ENCODE results near the gene RNF14.
"Not testable (repeated sequence)": the region's sequence is repeated elsewhere in the genome, so short reads cannot be mapped to it uniquely, and the experiment has no call there.

The RNF14 gene

DNA sequence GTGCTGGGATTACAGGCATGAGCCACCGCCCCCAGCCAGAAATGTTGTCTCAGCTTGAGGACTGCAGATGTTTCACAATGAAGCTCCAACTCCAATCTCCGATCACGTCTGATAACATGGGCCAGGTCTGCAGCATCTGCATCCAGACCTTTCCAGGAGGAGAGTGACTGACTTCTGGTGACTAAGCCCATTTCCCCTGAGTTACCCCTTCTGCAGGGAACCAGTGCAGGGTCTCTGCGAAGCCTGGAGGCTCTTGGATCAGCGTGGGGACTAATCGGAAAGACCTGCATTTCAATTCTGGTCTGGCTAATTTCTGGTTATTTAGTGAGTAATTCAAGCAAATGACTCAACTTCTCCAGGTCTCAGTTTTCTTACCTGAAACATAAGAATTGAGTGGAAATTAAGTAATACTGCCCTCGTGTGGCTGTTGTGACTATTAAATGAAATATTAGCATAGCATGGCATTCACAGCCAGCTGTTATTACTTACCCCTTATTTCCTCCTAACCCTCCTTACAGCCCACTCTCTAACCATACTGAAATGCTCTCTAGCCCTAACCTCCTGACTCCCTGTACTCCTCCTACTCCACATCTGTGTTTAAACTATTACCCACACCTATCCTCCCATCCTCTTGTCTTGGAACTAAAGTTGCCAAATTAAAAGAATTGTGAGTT, 46.1 kb downstream of the RNF14 start:
- peak; percentile 93 for DNase-seq (ENCODE audit: low spot score)

GRCh38 chr5:142015781-142016533, 47.1 kb downstream of the RNF14 start:
- DNase-seq (ENCODE audit: low spot score): peak; percentile 89

DNA sequence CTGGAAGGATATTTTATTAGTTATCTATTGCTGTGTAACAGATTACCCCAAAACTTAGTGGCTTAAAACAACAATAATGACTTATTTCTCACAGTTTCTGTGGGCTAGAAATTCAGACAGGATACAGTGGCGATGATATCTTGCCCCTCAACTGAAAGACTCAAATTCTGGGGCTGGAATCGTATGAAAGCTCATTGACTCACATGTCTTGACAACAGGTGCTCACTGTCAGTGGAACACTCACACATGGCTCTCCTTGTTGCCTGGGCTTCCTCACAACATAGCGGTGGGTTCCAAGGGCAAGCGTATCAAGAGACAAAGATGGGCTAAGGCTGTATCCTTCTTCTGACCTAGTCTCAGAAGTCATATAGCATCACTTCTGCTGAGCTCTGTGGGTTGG, 47.7 kb downstream of the RNF14 start:
- peak; percentile 49 for DNase-seq (ENCODE audit: low spot score)

DNA sequence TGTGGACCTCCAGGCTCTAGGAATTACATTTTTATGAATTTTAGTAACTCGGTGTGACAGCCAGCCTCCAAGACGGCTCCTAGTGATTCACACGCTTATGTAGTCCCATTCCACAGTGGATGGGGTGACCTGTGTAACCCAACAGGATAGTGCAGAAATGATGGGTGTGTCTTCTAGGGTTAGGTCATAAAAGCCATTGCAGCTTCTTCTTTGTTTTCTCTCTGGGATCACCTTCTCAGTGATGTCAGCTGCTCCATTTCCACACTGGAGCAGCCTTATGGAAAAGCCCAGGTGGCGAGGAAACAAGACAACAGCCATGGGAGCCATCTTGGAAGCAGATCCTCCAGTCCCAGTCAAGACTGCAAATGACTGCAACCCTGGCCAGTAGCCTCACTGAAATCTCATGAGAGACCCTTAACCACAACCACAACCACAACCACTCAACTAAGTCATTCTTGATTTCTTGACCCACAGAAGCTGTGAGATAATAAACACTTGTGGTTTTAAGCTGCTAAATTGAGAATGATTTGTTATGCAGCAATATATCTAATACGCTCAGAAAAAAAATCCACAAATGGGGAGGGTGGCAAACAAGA, 49.0 kb downstream of the RNF14 start:
- peak; percentile 25 for DNase-seq (ENCODE audit: low spot score)

- no peak for DNase-seq (ENCODE audit: low spot score)
Observed at GRCh38 chr5:142020122-142020659, 51.3 kb downstream of the RNF14 start.

GRCh38 chr5:142023836-142024235, 54.9 kb downstream of the RNF14 start:
- no peak for DNase-seq (ENCODE audit: low spot score)

DNA sequence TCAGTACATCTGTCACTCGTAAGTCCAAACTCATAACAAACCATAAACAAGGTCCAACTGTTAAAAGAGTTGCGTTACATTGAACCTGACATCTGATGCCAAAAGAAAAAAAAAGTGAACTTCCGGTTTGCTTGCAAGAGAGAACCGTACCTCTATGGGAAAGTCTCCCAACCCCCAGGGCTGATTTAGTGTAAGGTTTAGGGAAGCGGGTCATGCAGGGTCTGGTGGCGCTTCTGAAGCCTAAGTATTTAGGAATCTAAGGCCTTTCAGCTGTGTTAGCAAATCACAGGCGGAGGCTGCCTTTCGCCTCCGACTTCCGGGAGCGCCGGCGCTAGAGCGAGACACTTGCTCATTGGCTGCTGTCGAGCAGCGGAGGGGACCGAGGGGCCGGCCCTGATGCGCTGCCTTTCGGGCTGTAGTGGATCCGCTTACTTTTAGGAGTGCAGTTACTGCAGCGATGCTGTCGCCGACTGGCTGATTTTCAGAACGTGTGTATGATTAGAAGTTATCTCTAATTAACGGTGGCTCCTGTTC, 55.9 kb downstream of the RNF14 start:
- peak; percentile 89 for DNase-seq (ENCODE audit: low spot score)

GRCh38 chr5:142025637-142026036, 56.7 kb downstream of the RNF14 start:
- DNase-seq (ENCODE audit: low spot score): no peak

GRCh38 chr5:142032150-142032549, 63.2 kb downstream of the RNF14 start:
- DNase-seq (ENCODE audit: low spot score): no peak

DNA sequence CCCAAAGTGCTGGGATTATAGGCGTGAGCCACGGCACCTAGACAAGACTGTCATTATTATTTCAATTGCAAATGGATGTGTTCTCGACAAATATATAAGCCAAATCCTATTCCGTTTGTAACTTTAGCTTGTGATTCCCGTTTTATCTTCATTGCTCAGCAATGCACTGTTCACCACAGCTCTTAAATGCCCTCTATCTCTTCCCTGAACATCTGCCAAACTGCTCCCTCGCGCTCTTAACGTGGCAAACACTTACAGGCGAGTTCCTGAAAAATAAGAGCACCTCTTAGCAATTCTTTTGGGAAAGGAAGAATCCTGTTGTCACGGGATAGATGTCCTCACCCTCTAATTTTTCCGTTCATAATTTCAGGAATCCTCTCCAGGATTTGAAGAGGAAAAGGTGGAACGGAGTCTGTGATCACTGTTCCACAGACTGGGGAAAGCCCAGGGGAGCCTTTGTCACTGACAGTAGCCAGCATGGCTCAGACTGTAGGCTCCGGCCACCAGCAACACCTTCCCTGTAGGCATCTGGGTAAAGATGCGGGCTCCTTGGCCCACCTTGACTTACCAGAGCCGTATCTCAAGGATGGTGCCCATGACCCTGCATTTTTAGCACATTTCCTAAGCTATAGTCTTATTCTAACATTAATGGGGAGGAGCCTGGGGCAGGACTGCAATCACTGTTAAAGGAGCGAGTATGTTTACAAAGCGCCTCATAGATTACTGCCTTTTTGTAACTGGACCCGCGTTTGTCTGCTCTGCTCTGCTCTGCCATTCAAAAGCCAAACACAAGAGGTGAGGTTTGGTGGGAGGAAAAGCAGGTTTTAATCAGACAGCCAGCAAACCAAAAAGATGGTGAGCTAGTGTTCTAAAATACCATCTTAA, 64.1 kb downstream of the RNF14 start:
- DNase-seq (ENCODE audit: low spot score): no peak

- DNase-seq (ENCODE audit: low spot score): not testable (repeated sequence)
Observed at GRCh38 chr5:142033632-142034567, 65.0 kb downstream of the RNF14 start.

GRCh38 chr5:142034994-142035393, 66.1 kb downstream of the RNF14 start:
- no peak for DNase-seq (ENCODE audit: low spot score)

DNA sequence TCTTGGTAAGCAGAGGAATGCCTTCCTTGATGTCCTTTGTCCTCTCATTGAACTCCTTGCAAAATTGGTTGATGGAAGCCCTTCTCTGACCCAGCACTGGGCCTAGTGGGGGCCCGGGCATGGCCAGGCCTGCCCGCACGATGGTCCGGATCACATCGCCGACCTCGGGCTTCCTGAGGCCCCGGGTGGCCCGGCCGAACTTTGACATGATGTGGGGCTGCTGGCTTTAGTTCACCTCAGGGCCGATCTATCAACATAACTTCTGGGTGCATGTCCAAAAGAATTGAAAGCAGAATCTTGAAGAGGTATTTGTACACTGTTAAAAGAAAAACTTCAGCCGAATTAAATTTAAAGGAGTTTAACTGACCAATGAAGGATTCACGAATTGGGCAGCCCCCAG, 68.0 kb downstream of the RNF14 start:
- DNase-seq (ENCODE audit: low spot score): no peak

DNA sequence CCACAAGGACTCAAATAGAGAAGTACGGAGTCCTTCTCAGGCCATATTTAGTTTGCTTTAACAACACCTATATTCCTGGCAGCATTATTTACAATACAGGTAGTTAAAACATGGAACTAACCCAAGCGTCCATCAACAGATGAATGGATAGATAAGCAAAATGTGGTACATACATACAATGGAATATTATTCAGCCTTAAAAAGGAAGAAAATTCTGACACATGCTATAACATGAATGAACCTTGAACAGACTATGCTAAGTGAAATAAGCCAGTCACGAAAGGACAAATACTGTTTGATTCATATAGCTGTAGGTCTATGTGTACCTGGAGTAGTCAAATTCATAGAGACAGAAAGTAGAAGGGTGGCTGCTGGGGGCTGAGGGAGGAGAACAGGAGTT, 68.7 kb downstream of the RNF14 start:
- DNase-seq (ENCODE audit: low spot score): not testable (repeated sequence)

GRCh38 chr5:142038735-142039134, 69.8 kb downstream of the RNF14 start:
- DNase-seq (ENCODE audit: low spot score): no peak
